Neural cell (in vitro differentiated cells): Measurements from ENCODE around the gene CDC42EP5. TPM values are rescaled to one million over a fixed set of nuclear protein-coding genes. Genes with fewer than 3 reads are reported as not detected.

ENCODE experiments used
- H2AFZ ChIP-seq: fragments of 200-600, 300-800 bp; sonication (generic), shearing (Covaris generic); 2 replicates; pipeline ENCODE4 v1.6.0; 2014; ENCODE audit warnings: low read depth, mild to moderate bottlenecking, antibody characterized with exemption, low read length, moderate library complexity
- H3F3A ChIP-seq: fragments of 200-600 bp; shearing (Covaris generic); 2 replicates; pipeline ENCODE4 v1.6.1; 2016; ENCODE audit warnings: mild to moderate bottlenecking, moderate library complexity, mixed read lengths, antibody characterized with exemption, low read length; ENCODE audit not compliant: insufficient read depth, poor library complexity, severe bottlenecking
- H3K27ac ChIP-seq: fragments of 200-600, 300-800 bp; sonication (generic), shearing (Covaris generic); 2 replicates; pipeline ENCODE4 v1.5.1; 2014; ENCODE audit warnings: mild to moderate bottlenecking, low read length, moderate library complexity
- H3K27me3 ChIP-seq: fragments of 300-800, 200-600 bp; sonication (generic), shearing (Covaris generic); 2 replicates; pipeline ENCODE4 v1.6.0; 2014; ENCODE audit warnings: mild to moderate bottlenecking, low read depth, low read length, moderate library complexity; ENCODE audit not compliant: insufficient read depth
- H3K36me3 ChIP-seq: fragments of 300-800, 200-600 bp; sonication (generic), shearing (Covaris generic); 2 replicates; pipeline ENCODE4 v1.5.1; 2014; ENCODE audit warnings: mild to moderate bottlenecking, antibody characterized with exemption, low read length, moderate library complexity; ENCODE audit not compliant: insufficient read depth
- H3K4me2 ChIP-seq: fragments of 300-800, 200-600 bp; sonication (generic), shearing (Covaris generic); 2 replicates; pipeline ENCODE4 v1.6.0; 2014; ENCODE audit warnings: mild to moderate bottlenecking, low read length
- H3K4me3 ChIP-seq: fragments of 300-800, 200-600 bp; sonication (generic), shearing (Covaris generic); 2 replicates; pipeline ENCODE4 v1.5.1; 2014; ENCODE audit warnings: mild to moderate bottlenecking, low read length, moderate library complexity
- H3K79me2 ChIP-seq: fragments of 200-600 bp; shearing (Covaris generic); replicated peaks from 2 replicates; pipeline ENCODE4 v1.6.0; 2014; ENCODE audit warnings: mild to moderate bottlenecking, low read length, moderate library complexity; ENCODE audit not compliant: insufficient read depth
- H3K9ac ChIP-seq: fragments of 300-800, 200-600 bp; sonication (generic), shearing (Covaris generic); 2 replicates; pipeline ENCODE4 v1.6.1; 2016; ENCODE audit warnings: mild to moderate bottlenecking, low read length, mixed read lengths
- H3K9me2 ChIP-seq: fragments of 200-600 bp; shearing (Covaris generic); 2 replicates; pipeline ENCODE4 v1.6.1; 2016; ENCODE audit warnings: mild to moderate bottlenecking, low read length, mixed read lengths; ENCODE audit not compliant: insufficient read depth
- H3K9me3 ChIP-seq: fragments of 200-600, 300-800 bp; sonication (generic), shearing (Covaris generic); 2 replicates; pipeline ENCODE4 v1.6.1; 2016; ENCODE audit warnings: mild to moderate bottlenecking, mixed run types, low read length, moderate library complexity, mixed read lengths
- H4K20me1 ChIP-seq: fragments of 200-600 bp; shearing (Covaris generic); 2 replicates; pipeline ENCODE4 v1.6.1; 2016; ENCODE audit warnings: mild to moderate bottlenecking, mixed run types; ENCODE audit not compliant: insufficient read depth
- CTCF ChIP-seq: fragments of 450-650 bp; IDR thresholded peaks from 2 replicates; pipeline ENCODE4 v1.5.1; 2014; ENCODE audit warnings: antibody characterized with exemption, mild to moderate bottlenecking, moderate library complexity; ENCODE audit not compliant: poor library complexity, severe bottlenecking
- EP300 ChIP-seq: fragments of 450-650 bp; conservative IDR thresholded peaks from 2 replicates; pipeline ENCODE4 v1.6.1; 2014; ENCODE audit warnings: antibody characterized with exemption, mild to moderate bottlenecking, moderate library complexity; ENCODE audit not compliant: poor library complexity, severe bottlenecking
- EZH2 ChIP-seq: fragments of 200-600, 300-800 bp; shearing (Covaris generic), sonication (generic); IDR thresholded peaks from 2 replicates; pipeline ENCODE4 v1.6.1; 2014; ENCODE audit warnings: antibody characterized with exemption, low read length, borderline replicate concordance, mild to moderate bottlenecking; ENCODE audit not compliant: insufficient read depth, poor library complexity, severe bottlenecking
- MXI1 ChIP-seq: fragments of 450-650 bp; conservative IDR thresholded peaks from 2 replicates; pipeline ENCODE4 v1.6.1; 2014; ENCODE audit warnings: antibody characterized with exemption, mild to moderate bottlenecking; ENCODE audit not compliant: poor library complexity, severe bottlenecking
- POLR2AphosphoS5 ChIP-seq: IDR thresholded peaks from 2 replicates; pipeline ENCODE4 v1.6.1; 2012
- RAD21 ChIP-seq: fragments of 450-650 bp; conservative IDR thresholded peaks from 2 replicates; pipeline ENCODE4 v1.6.1; 2014; ENCODE audit warnings: antibody characterized with exemption, mild to moderate bottlenecking, moderate library complexity
- REST ChIP-seq: IDR thresholded peaks from 2 replicates; pipeline ENCODE4 v1.6.1; 2012; ENCODE audit warnings: borderline replicate concordance
- SMC3 ChIP-seq: fragments of 450-650 bp; conservative IDR thresholded peaks from 2 replicates; pipeline ENCODE4 v1.6.1; 2014; ENCODE audit warnings: antibody characterized with exemption, mild to moderate bottlenecking, moderate library complexity; ENCODE audit not compliant: poor library complexity
- TAF1 ChIP-seq: IDR thresholded peaks from 2 replicates; pipeline ENCODE4 v1.6.1; 2012; ENCODE audit warnings: low read depth
- polyA plus RNA-seq: library from polyadenylated mRNA; depleted of rRNA; stranded (reverse); fragments of >200 nt; gene quantifications from 2 replicates; pipeline ENCODE4 v1.2.3, GENCODE V29; 2014

Gene CDC42EP5
- polyA plus RNA-seq, 1 donor from 2014 or later, result not detected

- Histone ChIP-seq H2AFZ (no peak overlapping the region), H3F3A (no peaks in the 10 kb centered on the region), H3K36me3 (no peaks in the 10 kb centered on the region), H3K9me2 (no peaks in the 10 kb centered on the region), H4K20me1 (no peaks in the 10 kb centered on the region), H3K4me3 (no peak overlapping the region), H3K27ac (no peak overlapping the region), H3K9me3 (no peaks in the 10 kb centered on the region), H3K4me2 (no peak overlapping the region), H3K79me2 (no peaks in the 10 kb centered on the region), H3K9ac (no peak overlapping the region), H3K27me3 (no peaks in the 10 kb centered on the region)
- no peak for TF ChIP-seq REST
- no peak for TF ChIP-seq EP300
- no peak for TF ChIP-seq CTCF
- TF ChIP-seq EZH2, result no peak
- no peak for TF ChIP-seq POLR2AphosphoS5
- no peak for TF ChIP-seq SMC3
- no peak for TF ChIP-seq TAF1
- no peak for TF ChIP-seq RAD21
- TF ChIP-seq MXI1, result no peak
Measured at GRCh38 chr19:54428323-54429175, 44.5 kb downstream of the CDC42EP5 start.

GRCh38 chr19:54427586-54427985 is 45.5 kb downstream of the CDC42EP5 start:
- Histone ChIP-seq H3K27me3 (no peaks in the 10 kb centered on the region), H4K20me1 (no peaks in the 10 kb centered on the region), H3K79me2 (no peaks in the 10 kb centered on the region), H3F3A (no peaks in the 10 kb centered on the region), H3K4me3 (no peak overlapping the region), H3K27ac (no peak overlapping the region), H3K9me2 (no peaks in the 10 kb centered on the region), H3K9me3 (no peaks in the 10 kb centered on the region), H3K36me3 (no peaks in the 10 kb centered on the region), H3K4me2 (no peak overlapping the region), H2AFZ (no peak overlapping the region), H3K9ac (no peak overlapping the region)
- TF ChIP-seq RAD21, result no peak
- no peak for TF ChIP-seq TAF1
- no peak for TF ChIP-seq EZH2
- TF ChIP-seq POLR2AphosphoS5, result no peak
- no peak for TF ChIP-seq MXI1
- TF ChIP-seq REST, result no peak
- no peak for TF ChIP-seq SMC3
- no peak for TF ChIP-seq CTCF
- TF ChIP-seq EP300, result no peak
